ENCODE data around the gene ARCN1. TPM values are rescaled to one million over a fixed set of nuclear protein-coding genes. Genes with fewer than 3 reads are reported as not detected.

Gene ARCN1
- total and polyA plus RNA-seq, 9 of the 15 experiments (the other 6 are each of a cell fraction or from before 2014, with no cell fraction given) = 30.0 to 224 (median 76.4) TPM

GRCh38 chr11:118608360-118609227 lies 36.4 kb downstream of the ARCN1 start (continued):
- TF ChIP-seq ZNF449 (CRISPR knock-in tag; IDR thresholded peaks at IDR 0.05) (no peak), CREM (IDR thresholded peaks at IDR 0.05; ENCODE audit: low read depth) (peak; percentile 94), ZNF253 (CRISPR knock-in tag; conservative IDR thresholded peaks at IDR 0.05) (no peak), MYC (IDR thresholded peaks at IDR 0.05; ENCODE audit: low read depth, low read length) (peak; percentile 81), MYC (CRISPR knock-in tag; IDR thresholded peaks at IDR 0.05; ENCODE audit: borderline replicate concordance, low read depth) (0 out of 2 replicates have a peak, but pooled peaks have one; percentile 2), ZBTB49 (CRISPR knock-in tag; IDR thresholded peaks at IDR 0.05; ENCODE audit: borderline replicate concordance) (no peak), E2F4 (CRISPR knock-in tag; IDR thresholded peaks at IDR 0.05; ENCODE audit: low read depth) (no peak), TCF3 (CRISPR knock-in tag; IDR thresholded peaks at IDR 0.05) (peak; percentile 56), TFE3 (CRISPR knock-in tag; IDR thresholded peaks at IDR 0.05) (no peak), ZNF764 (CRISPR knock-in tag; IDR thresholded peaks at IDR 0.05; ENCODE audit: low read depth) (no peak), TARDBP (IDR thresholded peaks at IDR 0.05) (0 out of 2 replicates have a peak, but pooled peaks have one; percentile 65), SIRT6 (IDR thresholded peaks at IDR 0.05; ENCODE audit: low read depth, low read length) (no peak), MAFF (IDR thresholded peaks at IDR 0.05; ENCODE audit: low read length) (no peak)
- TF ChIP-seq, protein P1, sequence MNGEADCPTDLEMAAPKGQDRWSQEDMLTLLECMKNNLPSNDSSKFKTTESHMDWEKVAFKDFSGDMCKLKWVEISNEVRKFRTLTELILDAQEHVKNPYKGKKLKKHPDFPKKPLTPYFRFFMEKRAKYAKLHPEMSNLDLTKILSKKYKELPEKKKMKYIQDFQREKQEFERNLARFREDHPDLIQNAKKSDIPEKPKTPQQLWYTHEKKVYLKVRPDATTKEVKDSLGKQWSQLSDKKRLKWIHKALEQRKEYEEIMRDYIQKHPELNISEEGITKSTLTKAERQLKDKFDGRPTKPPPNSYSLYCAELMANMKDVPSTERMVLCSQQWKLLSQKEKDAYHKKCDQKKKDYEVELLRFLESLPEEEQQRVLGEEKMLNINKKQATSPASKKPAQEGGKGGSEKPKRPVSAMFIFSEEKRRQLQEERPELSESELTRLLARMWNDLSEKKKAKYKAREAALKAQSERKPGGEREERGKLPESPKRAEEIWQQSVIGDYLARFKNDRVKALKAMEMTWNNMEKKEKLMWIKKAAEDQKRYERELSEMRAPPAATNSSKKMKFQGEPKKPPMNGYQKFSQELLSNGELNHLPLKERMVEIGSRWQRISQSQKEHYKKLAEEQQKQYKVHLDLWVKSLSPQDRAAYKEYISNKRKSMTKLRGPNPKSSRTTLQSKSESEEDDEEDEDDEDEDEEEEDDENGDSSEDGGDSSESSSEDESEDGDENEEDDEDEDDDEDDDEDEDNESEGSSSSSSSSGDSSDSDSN (IDR thresholded peaks at IDR 0.05; ENCODE audit: borderline replicate concordance in 1 of 2, low read depth in 2 of 2, low read length in 2 of 2) = peak; percentile 75 to 96; a peak in 3 of 4 replicates

All from K562 (cell line).